ENCODE results near the gene MYO9A. TPM values are rescaled to one million over a fixed set of nuclear protein-coding genes. Genes with fewer than 3 reads are reported as not detected.

MYO9A gene
- total RNA-seq, 2 donors from 2014 or later, result 34.9 to 36.4 TPM

GRCh38 chr15:71888797-71889196, 229.2 kb downstream of the MYO9A start:
- peaks cover 41% of the 10 kb centered on the region for H3K36me3 ChIP-seq (ENCODE audit: control insufficient read depth, insufficient read depth, low read length)
- H3K4me3 Mint-ChIP-seq, result no peak overlapping the region
- no peak overlapping the region for H3K9ac ChIP-seq (ENCODE audit: extremely low read depth, low read length, poor library complexity, severe bottlenecking)
- peaks cover 8% of the 10 kb centered on the region for H3K36me3 Mint-ChIP-seq (ENCODE audit: low read depth)
- H3K27me3 Mint-ChIP-seq (ENCODE audit: insufficient read depth), result no peaks in the 10 kb centered on the region
- H3K4me1 Mint-ChIP-seq, result no peaks in the 10 kb centered on the region
- WGBS, 2 experiments (ENCODE audit: insufficient coverage in 1 of 2, insufficient read length in 1 of 2), result 86 to 100% methylated on average over 1 of the region's 1 CpG
- no peak overlapping the region for H3K27ac Mint-ChIP-seq
- no peaks in the 10 kb centered on the region for H3K9me3 Mint-ChIP-seq
- H3K27ac ChIP-seq (ENCODE audit: low read depth, low read length), result no peak overlapping the region
- no peak overlapping the region for H3K4me3 ChIP-seq (ENCODE audit: low read length)
- no peaks in the 10 kb centered on the region for H3K4me1 ChIP-seq (ENCODE audit: control insufficient read depth, insufficient read depth, low read length)
- no peak for TF ChIP-seq CTCF (conservative IDR thresholded peaks at IDR 0.05)
- H3K27me3 ChIP-seq (ENCODE audit: control insufficient read depth, insufficient read depth, low read length, poor library complexity, severe bottlenecking), result no peaks in the 10 kb centered on the region
- H3K9me3 ChIP-seq (ENCODE audit: control insufficient read depth, low read length), result no peaks in the 10 kb centered on the region
- no peak for DNase-seq

- Mint-ChIP-seq H3K9me3 (no peaks in the 10 kb centered on the region), H3K4me1 (peaks cover 2% of the 10 kb centered on the region), H3K27ac (no peak overlapping the region), H3K36me3 (ENCODE audit: low read depth) (peaks cover 12% of the 10 kb centered on the region), H3K27me3 (ENCODE audit: insufficient read depth) (no peaks in the 10 kb centered on the region), H3K4me3 (no peak overlapping the region)
- 81 to 92% methylated on average over 6 of the region's 6 CpGs for WGBS, 2 experiments (ENCODE audit: insufficient coverage in 1 of 2, insufficient read length in 1 of 2)
- Histone ChIP-seq H3K27ac (ENCODE audit: low read depth, low read length) (no peak overlapping the region), H3K9ac (ENCODE audit: extremely low read depth, low read length, poor library complexity, severe bottlenecking) (no peak overlapping the region), H3K27me3 (ENCODE audit: control insufficient read depth, insufficient read depth, low read length, poor library complexity, severe bottlenecking) (no peaks in the 10 kb centered on the region), H3K36me3 (ENCODE audit: control insufficient read depth, insufficient read depth, low read length) (peaks cover 34% of the 10 kb centered on the region), H3K9me3 (ENCODE audit: control insufficient read depth, low read length) (no peaks in the 10 kb centered on the region), H3K4me1 (ENCODE audit: control insufficient read depth, insufficient read depth, low read length) (peaks cover 3% of the 10 kb centered on the region), H3K4me3 (ENCODE audit: low read length) (no peak overlapping the region)
- no peak for DNase-seq
- no peak for TF ChIP-seq CTCF (conservative IDR thresholded peaks at IDR 0.05)
Measured at GRCh38 chr15:71885390-71885789, 232.6 kb downstream of the MYO9A start.

- H3K27ac Mint-ChIP-seq, result no peak overlapping the region
Measured at GRCh38 chr15:71883447-71883846, 234.5 kb downstream of the MYO9A start.

More at GRCh38 chr15:71883447-71883846, 234.5 kb downstream of the MYO9A start:
- no peak overlapping the region for H3K27ac ChIP-seq (ENCODE audit: low read depth, low read length)
- H3K9me3 Mint-ChIP-seq, result no peaks in the 10 kb centered on the region
- H3K4me1 Mint-ChIP-seq, result peaks cover 13% of the 10 kb centered on the region
- peaks cover 40% of the 10 kb centered on the region for H3K36me3 ChIP-seq (ENCODE audit: control insufficient read depth, insufficient read depth, low read length)
- no peaks in the 10 kb centered on the region for H3K9me3 ChIP-seq (ENCODE audit: control insufficient read depth, low read length)
- no peaks in the 10 kb centered on the region for H3K27me3 ChIP-seq (ENCODE audit: control insufficient read depth, insufficient read depth, low read length, poor library complexity, severe bottlenecking)
- H3K4me3 ChIP-seq (ENCODE audit: low read length), result no peak overlapping the region
- H3K27me3 Mint-ChIP-seq (ENCODE audit: insufficient read depth), result no peaks in the 10 kb centered on the region
- H3K36me3 Mint-ChIP-seq (ENCODE audit: low read depth), result peaks cover 25% of the 10 kb centered on the region
- peaks cover 5% of the 10 kb centered on the region for H3K4me1 ChIP-seq (ENCODE audit: control insufficient read depth, insufficient read depth, low read length)
- TF ChIP-seq CTCF (conservative IDR thresholded peaks at IDR 0.05), result no peak
- no peak overlapping the region for H3K9ac ChIP-seq (ENCODE audit: extremely low read depth, low read length, poor library complexity, severe bottlenecking)
- no peak for DNase-seq
- WGBS, 2 experiments (ENCODE audit: insufficient coverage in 1 of 2, insufficient read length in 1 of 2), result 92 to 100% methylated on average over 1 of the region's 1 CpG
- no peak overlapping the region for H3K4me3 Mint-ChIP-seq

Measured in endodermal cell (in vitro differentiated cells).